ENCODE results near the gene LRRC49. TPM values are rescaled to one million over a fixed set of nuclear protein-coding genes. Genes with fewer than 3 reads are reported as not detected.

The LRRC49 gene
- total RNA-seq, 1 experiment from 2014 or later, result 8.3 TPM

DNA sequence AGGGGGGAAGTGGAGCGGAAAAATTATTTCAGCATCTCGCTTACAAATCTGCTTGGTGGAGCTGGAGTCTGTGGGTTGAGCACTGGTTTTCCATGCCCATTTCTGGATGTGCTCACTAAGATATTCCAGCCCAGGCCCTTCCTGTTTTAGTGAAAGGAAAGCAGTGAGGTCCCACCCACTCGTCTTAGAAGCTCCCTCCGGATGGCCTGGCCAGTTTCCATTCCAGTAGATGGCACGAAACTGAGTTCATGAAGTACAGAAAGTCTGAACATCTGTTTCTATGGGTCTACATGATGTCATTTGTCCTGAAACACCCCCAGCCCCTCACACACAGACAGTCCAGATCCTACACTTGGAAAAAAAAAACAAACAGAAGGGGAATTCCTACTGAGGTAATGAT lies 190.7 kb downstream of the LRRC49 start:
- Histone ChIP-seq H3K9me3 (ENCODE audit: control insufficient read depth, low read depth, low read length) (no peaks in the 10 kb centered on the region), H4K5ac (ENCODE audit: insufficient read length, low read depth, low read length) (no peak overlapping the region), H3K14ac (ENCODE audit: insufficient read depth, low read length) (no peak overlapping the region), H4K8ac (replicated peaks; ENCODE audit: insufficient read length, low read depth, low read length) (no peak overlapping the region), H2BK5ac (ENCODE audit: insufficient read length, low read length) (no peak overlapping the region), H2BK20ac (ENCODE audit: low read depth, low read length, poor library complexity, severe bottlenecking) (no peak overlapping the region), H3K9ac (ENCODE audit: extremely low read depth, insufficient read length, low read length) (no peak overlapping the region), H3K4ac (ENCODE audit: low read depth, low read length) (no peak overlapping the region), H3K4me1 (ENCODE audit: insufficient read depth, low read length) (peaks cover 10% of the 10 kb centered on the region; the same call in 1 of the 2 replicates), H3K56ac (ENCODE audit: insufficient read length, low read depth, low read length) (no peak overlapping the region), H3K27ac (ENCODE audit: insufficient read length, low read depth, low read length) (no peak overlapping the region), H4K91ac (ENCODE audit: insufficient read length, low read depth, low read length) (no peak overlapping the region), H3K79me1 (ENCODE audit: insufficient read depth, low read depth, low read length, poor library complexity, severe bottlenecking) (no peaks in the 10 kb centered on the region), H3T11ph (ENCODE audit: low read length) (no peak overlapping the region), H2AFZ (ENCODE audit: low read length) (no peak overlapping the region), H2BK15ac (ENCODE audit: low read depth, low read length) (no peak overlapping the region), H3K23me2 (ENCODE audit: insufficient read length, low read depth, low read length, poor library complexity, severe bottlenecking) (no peaks in the 10 kb centered on the region), H2AK5ac (ENCODE audit: insufficient read length, low read length) (no peak overlapping the region), H2BK12ac (ENCODE audit: insufficient read length, low read depth, low read length) (no peak overlapping the region), H3K4me2 (ENCODE audit: insufficient read depth, insufficient read length, low read length) (no peak overlapping the region), H2BK120ac (ENCODE audit: low read depth, low read length, poor library complexity, severe bottlenecking) (no peak overlapping the region), H3K27me3 (ENCODE audit: insufficient read depth, low read length) (peaks cover 15% of the 10 kb centered on the region; the same call in 1 of the 2 replicates), H3K18ac (ENCODE audit: insufficient read length, low read depth, low read length) (no peak overlapping the region), H4K20me1 (ENCODE audit: control insufficient read depth, insufficient read depth, insufficient read length) (no peaks in the 10 kb centered on the region), H3K79me2 (ENCODE audit: insufficient read depth, low read length) (no peaks in the 10 kb centered on the region), H3K23ac (ENCODE audit: insufficient read length, low read depth, low read length) (no peak overlapping the region)
- DNase-seq, result no peak
- H3K36me3 Mint-ChIP-seq (ENCODE audit: insufficient read depth in 1 of 3, low read depth in 3 of 3), result peaks cover 3 to 29% (median 7%) of the 10 kb centered on the region in 3 experiments; a peak in 6 of 7 replicates
- TF ChIP-seq, protein P1, sequence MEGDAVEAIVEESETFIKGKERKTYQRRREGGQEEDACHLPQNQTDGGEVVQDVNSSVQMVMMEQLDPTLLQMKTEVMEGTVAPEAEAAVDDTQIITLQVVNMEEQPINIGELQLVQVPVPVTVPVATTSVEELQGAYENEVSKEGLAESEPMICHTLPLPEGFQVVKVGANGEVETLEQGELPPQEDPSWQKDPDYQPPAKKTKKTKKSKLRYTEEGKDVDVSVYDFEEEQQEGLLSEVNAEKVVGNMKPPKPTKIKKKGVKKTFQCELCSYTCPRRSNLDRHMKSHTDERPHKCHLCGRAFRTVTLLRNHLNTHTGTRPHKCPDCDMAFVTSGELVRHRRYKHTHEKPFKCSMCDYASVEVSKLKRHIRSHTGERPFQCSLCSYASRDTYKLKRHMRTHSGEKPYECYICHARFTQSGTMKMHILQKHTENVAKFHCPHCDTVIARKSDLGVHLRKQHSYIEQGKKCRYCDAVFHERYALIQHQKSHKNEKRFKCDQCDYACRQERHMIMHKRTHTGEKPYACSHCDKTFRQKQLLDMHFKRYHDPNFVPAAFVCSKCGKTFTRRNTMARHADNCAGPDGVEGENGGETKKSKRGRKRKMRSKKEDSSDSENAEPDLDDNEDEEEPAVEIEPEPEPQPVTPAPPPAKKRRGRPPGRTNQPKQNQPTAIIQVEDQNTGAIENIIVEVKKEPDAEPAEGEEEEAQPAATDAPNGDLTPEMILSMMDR (conservative IDR thresholded peaks at IDR 0.05), result no peak
- no peak overlapping the region for H3K4me3 Mint-ChIP-seq
- peaks cover 100% of the 10 kb centered on the region for H3K27me3 Mint-ChIP-seq (ENCODE audit: low read depth)
- H3K9me3 Mint-ChIP-seq, result peaks cover 14 to 27% of the 10 kb centered on the region in 2 experiments
- peaks cover 27 to 28% of the 10 kb centered on the region in 2 experiments for H3K4me1 Mint-ChIP-seq
- WGBS (ENCODE audit: extremely low coverage, insufficient read length, low lambda C conversion rate), result no CpG with 5 or more reads among the region's 5 CpGs
- H3K27ac Mint-ChIP-seq, result no peak overlapping the region
